Neural cell (in vitro differentiated cells): ENCODE results near the gene SLC37A1.

Source experiments
- EZH2 ChIP-seq: fragments of 200-600, 300-800 bp; shearing (Covaris generic), sonication (generic); IDR thresholded peaks from 2 replicates; pipeline ENCODE4 v1.6.1; 2014; ENCODE audit warnings: antibody characterized with exemption, low read length, borderline replicate concordance, mild to moderate bottlenecking; ENCODE audit not compliant: insufficient read depth, poor library complexity, severe bottlenecking
- RAD21 ChIP-seq: fragments of 450-650 bp; conservative IDR thresholded peaks from 2 replicates; pipeline ENCODE4 v1.6.1; 2014; ENCODE audit warnings: antibody characterized with exemption, mild to moderate bottlenecking, moderate library complexity
- TF ChIP-seq, protein P1 (sequence below): fragments of 450-650 bp; IDR thresholded peaks from 2 replicates; pipeline ENCODE4 v1.5.1; 2014; ENCODE audit warnings: antibody characterized with exemption, mild to moderate bottlenecking, moderate library complexity; ENCODE audit not compliant: poor library complexity, severe bottlenecking

GRCh38 chr21:42560517-42561179, 47.0 kb downstream of the SLC37A1 start:
- no peak for TF ChIP-seq EZH2
- TF ChIP-seq, protein P1, sequence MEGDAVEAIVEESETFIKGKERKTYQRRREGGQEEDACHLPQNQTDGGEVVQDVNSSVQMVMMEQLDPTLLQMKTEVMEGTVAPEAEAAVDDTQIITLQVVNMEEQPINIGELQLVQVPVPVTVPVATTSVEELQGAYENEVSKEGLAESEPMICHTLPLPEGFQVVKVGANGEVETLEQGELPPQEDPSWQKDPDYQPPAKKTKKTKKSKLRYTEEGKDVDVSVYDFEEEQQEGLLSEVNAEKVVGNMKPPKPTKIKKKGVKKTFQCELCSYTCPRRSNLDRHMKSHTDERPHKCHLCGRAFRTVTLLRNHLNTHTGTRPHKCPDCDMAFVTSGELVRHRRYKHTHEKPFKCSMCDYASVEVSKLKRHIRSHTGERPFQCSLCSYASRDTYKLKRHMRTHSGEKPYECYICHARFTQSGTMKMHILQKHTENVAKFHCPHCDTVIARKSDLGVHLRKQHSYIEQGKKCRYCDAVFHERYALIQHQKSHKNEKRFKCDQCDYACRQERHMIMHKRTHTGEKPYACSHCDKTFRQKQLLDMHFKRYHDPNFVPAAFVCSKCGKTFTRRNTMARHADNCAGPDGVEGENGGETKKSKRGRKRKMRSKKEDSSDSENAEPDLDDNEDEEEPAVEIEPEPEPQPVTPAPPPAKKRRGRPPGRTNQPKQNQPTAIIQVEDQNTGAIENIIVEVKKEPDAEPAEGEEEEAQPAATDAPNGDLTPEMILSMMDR, result no peak
- TF ChIP-seq RAD21, result no peak
